K562 (cell line): ENCODE measurements around the gene IL21.

Experiments used
- CTCF ChIP-seq, 3 experiments: IDR thresholded peaks in 2 of 3; conservative IDR thresholded peaks in 1 of 3; 2 replicates each; pipeline ENCODE4 v1.5.1; 2011 to 2012; ENCODE audit warnings: low read length in 3 of 3, mild to moderate bottlenecking in 3 of 3, control low read depth in 2 of 3, improper control_type of control experiment in 1 of 3, inconsistent platforms in 1 of 3, low read depth in 1 of 3, mixed read lengths in 1 of 3, moderate library complexity in 1 of 3; ENCODE audit not compliant: insufficient read depth in 2 of 3
- HNRNPLL ChIP-seq: fragments of 200-400 bp; formaldehyde crosslinking; IDR thresholded peaks from 2 replicates; pipeline ENCODE4 v1.6.1; 2017; ENCODE audit warnings: low read length, low read depth, mild to moderate bottlenecking; ENCODE audit not compliant: poor library complexity, severe bottlenecking
- KLF13 ChIP-seq: fragments of 450-650 bp; IDR thresholded peaks from 2 replicates; pipeline ENCODE4 v1.6.1; 2016; ENCODE audit warnings: missing genetic modification characterization, low read depth, mild to moderate bottlenecking, missing compliant biosample characterization, moderate library complexity, borderline replicate concordance
- PATZ1 ChIP-seq: fragments of 250-450 bp; sonication (Bioruptor Pico); IDR thresholded peaks from 2 replicates; pipeline ENCODE4 v1.5.0; 2020; ENCODE audit warnings: mild to moderate bottlenecking, borderline replicate concordance
- RAD21 ChIP-seq, 2 experiments: fragments of 250-450 bp in 1 of 2; fragments of 450-650 bp in 1 of 2; sonication (Bioruptor Pico) in 1 of 2; formaldehyde crosslinking in 1 of 2; IDR thresholded peaks in 1 of 2; conservative IDR thresholded peaks in 1 of 2; 2 replicates each; pipeline versions ENCODE4 v1.4.0 to v1.8.0; 2020 to 2022; ENCODE audit warnings: mild to moderate bottlenecking in 2 of 2, moderate library complexity in 1 of 2
- REST ChIP-seq, 2 experiments: fragments of 450-650 bp; formaldehyde crosslinking in 1 of 2; IDR thresholded peaks; 2 replicates each; pipeline versions ENCODE4 v1.4.0 to v1.6.1; 2014 to 2020; ENCODE audit warnings: mild to moderate bottlenecking in 2 of 2, borderline replicate concordance in 1 of 2, low read depth in 1 of 2
- SMARCC2 ChIP-seq: fragments of 450-650 bp; IDR thresholded peaks from 2 replicates; pipeline ENCODE4 v1.6.1; 2017; ENCODE audit warnings: antibody characterized with exemption, moderate library complexity, mild to moderate bottlenecking, low read depth

DNA sequence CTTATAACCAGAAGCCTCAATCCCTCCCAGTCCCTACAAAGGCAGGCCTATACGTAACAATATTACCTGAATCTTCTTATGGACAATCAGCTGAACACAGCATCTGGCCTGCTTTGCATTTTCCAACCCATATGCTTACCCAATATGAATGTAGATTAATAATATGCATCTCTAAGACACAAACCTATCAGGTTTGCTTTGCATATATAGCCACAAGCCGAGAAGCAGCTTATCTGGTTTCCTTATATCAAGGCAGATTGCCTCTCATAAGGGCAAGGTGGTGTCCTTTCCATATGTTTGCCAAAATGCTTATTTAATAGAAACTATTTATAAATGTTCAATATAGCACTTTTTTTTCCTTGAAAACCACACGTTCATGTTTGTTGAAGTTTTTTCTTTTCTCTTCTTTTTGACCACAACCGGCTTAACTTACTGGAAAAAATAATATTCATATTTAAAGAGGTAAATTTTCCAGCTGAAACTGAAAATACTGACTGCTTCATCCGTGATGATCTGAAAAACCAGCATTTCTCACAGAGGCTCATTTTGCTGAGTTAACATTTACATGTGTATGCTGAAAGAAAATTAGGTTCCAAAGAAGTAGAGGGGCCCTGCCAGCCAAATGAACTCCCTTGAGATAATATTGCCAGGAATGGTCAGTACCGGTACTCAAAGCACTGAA is 3.8 kb downstream of the IL21 start:
- TF ChIP-seq CTCF (IDR thresholded peaks at IDR 0.05 in 2 of 3, conservative IDR thresholded peaks at IDR 0.05 in 1 of 3; ENCODE audit: insufficient read depth in 2 of 3, low read depth in 1 of 3, low read length in 3 of 3): no peak
- TF ChIP-seq RAD21 (CRISPR knock-in tag; conservative IDR thresholded peaks at IDR 0.05 in 1 of 2, IDR thresholded peaks at IDR 0.05 in 1 of 2): no peak
- no peak for TF ChIP-seq HNRNPLL
- TF ChIP-seq PATZ1 (CRISPR knock-in tag): no peak
- no peak for TF ChIP-seq SMARCC2
- TF ChIP-seq KLF13: no peak
- no peak for TF ChIP-seq REST (IDR thresholded peaks at IDR 0.05; ENCODE audit: borderline replicate concordance)
- no peak for TF ChIP-seq REST (CRISPR knock-in tag; IDR thresholded peaks at IDR 0.05; ENCODE audit: low read depth)
